ENCODE measurements around the gene GRIN3B.

DNA sequence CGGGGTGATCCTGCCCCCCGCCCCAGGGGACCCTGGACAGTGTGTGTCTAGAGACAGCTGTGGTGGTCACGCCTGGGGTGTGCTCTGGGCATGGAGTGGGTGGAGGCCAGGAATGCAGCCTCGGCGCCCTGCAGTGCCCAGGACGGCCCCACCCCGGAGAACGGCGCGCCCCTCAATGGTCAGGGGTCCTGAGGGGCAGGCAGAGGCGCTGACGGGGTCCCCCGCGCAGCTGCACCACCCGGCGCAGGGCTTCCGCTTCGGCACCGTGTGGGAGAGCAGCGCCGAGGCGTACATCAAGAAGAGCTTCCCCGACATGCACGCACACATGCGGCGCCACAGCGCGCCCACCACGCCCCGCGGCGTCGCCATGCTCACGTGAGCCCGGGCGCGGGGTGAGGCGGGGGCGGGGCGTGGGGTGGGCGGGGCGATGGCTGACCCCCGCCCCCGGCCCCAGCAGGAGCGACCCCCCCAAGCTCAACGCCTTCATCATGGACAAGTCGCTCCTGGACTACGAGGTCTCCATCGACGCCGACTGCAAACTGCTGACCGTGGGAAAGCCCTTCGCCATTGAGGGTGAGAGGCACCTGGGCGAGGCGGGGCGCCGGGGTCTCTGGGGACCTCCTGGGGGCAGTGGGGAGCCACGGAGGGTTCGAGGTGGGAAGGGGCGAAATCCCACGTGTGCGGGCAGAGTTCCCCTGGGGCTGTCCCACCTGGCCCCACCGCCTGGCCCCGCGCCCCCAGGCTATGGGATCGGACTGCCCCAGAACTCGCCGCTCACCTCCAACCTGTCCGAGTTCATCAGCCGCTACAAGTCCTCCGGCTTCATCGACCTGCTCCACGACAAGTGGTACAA is 7.4 kb downstream of the GRIN3B start:
- TF ChIP-seq, protein P1, sequence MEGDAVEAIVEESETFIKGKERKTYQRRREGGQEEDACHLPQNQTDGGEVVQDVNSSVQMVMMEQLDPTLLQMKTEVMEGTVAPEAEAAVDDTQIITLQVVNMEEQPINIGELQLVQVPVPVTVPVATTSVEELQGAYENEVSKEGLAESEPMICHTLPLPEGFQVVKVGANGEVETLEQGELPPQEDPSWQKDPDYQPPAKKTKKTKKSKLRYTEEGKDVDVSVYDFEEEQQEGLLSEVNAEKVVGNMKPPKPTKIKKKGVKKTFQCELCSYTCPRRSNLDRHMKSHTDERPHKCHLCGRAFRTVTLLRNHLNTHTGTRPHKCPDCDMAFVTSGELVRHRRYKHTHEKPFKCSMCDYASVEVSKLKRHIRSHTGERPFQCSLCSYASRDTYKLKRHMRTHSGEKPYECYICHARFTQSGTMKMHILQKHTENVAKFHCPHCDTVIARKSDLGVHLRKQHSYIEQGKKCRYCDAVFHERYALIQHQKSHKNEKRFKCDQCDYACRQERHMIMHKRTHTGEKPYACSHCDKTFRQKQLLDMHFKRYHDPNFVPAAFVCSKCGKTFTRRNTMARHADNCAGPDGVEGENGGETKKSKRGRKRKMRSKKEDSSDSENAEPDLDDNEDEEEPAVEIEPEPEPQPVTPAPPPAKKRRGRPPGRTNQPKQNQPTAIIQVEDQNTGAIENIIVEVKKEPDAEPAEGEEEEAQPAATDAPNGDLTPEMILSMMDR (IDR thresholded peaks at IDR 0.05) = no peak
- TF ChIP-seq POLR2AphosphoS5 (IDR thresholded peaks at IDR 0.05) = no peak

All from breast epithelium (tissue), 3 donors.